ENCODE data around the gene RIMS3.

- TF ChIP-seq CTCF (IDR thresholded peaks at IDR 0.05; ENCODE audit: poor library complexity, severe bottlenecking) (no peak), POLR2AphosphoS5 (IDR thresholded peaks at IDR 0.05) (no peak), EP300 (conservative IDR thresholded peaks at IDR 0.05; ENCODE audit: poor library complexity, severe bottlenecking) (no peak), RAD21 (conservative IDR thresholded peaks at IDR 0.05) (no peak)
These were observed 55.3 kb downstream of the RIMS3 start for GRCh38 chr1:40610156-40610555.

Measured in neural cell (in vitro differentiated cells).